Epithelial cell of esophagus (primary cell): ENCODE data around the gene LIPC.

Source experiments
- DNase-seq: peaks from one replicate; pipeline ENCODE4 v3.0.0; 2010; ENCODE audit warnings: low read depth
- H3K4me3 ChIP-seq: 2 replicates; pipeline ENCODE4 v1.5.1; 2011; ENCODE audit warnings: mild to moderate bottlenecking, low read length, control low read depth
- CTCF ChIP-seq: IDR thresholded peaks from 2 replicates; pipeline ENCODE4 v1.5.1; 2011; ENCODE audit warnings: low read depth, mild to moderate bottlenecking, low read length, control low read depth, inconsistent platforms; ENCODE audit not compliant: insufficient read depth; ENCODE audit errors: missing control alignments

The LIPC gene

GRCh38 chr15:58483376-58483775, 51.6 kb downstream of the LIPC start:
- H3K4me3 ChIP-seq = no peak overlapping the region
- TF ChIP-seq CTCF = no peak
- DNase-seq = no peak

- no peak for DNase-seq
- no peak for TF ChIP-seq CTCF
- no peak overlapping the region for H3K4me3 ChIP-seq
These were observed 53.2 kb downstream of the LIPC start for GRCh38 chr15:58484791-58485600.

- no peak for DNase-seq
- no peak for TF ChIP-seq CTCF
These were observed 54.3 kb downstream of the LIPC start for GRCh38 chr15:58486062-58486461.

GRCh38 chr15:58486564-58486963, 54.8 kb downstream of the LIPC start:
- DNase-seq = no peak
- TF ChIP-seq CTCF = no peak
- H3K4me3 ChIP-seq = no peak overlapping the region

More at GRCh38 chr15:58486062-58486461, 54.3 kb downstream of the LIPC start:
- no peak overlapping the region for H3K4me3 ChIP-seq

- DNase-seq = no peak
- no peak overlapping the region for H3K4me3 ChIP-seq
- TF ChIP-seq CTCF = no peak
These were observed 55.4 kb downstream of the LIPC start for GRCh38 chr15:58487041-58487723.

GRCh38 chr15:58487724-58488120, 55.9 kb downstream of the LIPC start:
- no peak for TF ChIP-seq CTCF
- DNase-seq = no peak
- H3K4me3 ChIP-seq = no peak overlapping the region
